GM13976 (cell line): ENCODE results near the gene COBL.

Experiments
- DNase-seq: peaks from one replicate; pipeline ENCODE4 v3.0.0; 2012; ENCODE audit warnings: low spot score
- CTCF ChIP-seq: IDR thresholded peaks from 2 replicates; pipeline ENCODE4 v1.5.1; 2012; ENCODE audit warnings: borderline replicate concordance, mild to moderate bottlenecking; ENCODE audit not compliant: insufficient read depth; ENCODE audit errors: extremely low read depth, missing control alignments, control extremely low read depth
- in situ Hi-C: fragments of 300-500 bp; cut with MboI; formaldehyde crosslinking; loops from one replicate; pipeline ENCODE4 v1.12.0; 2022; ENCODE audit warnings: low sequenced_read_pairs, mixed read lengths, inconsistent platforms; ENCODE audit not compliant: unreplicated experiment

The COBL gene

GRCh38 chr7:51045319-51046102 lies 271.1 kb downstream of the COBL start:
- TF ChIP-seq CTCF, result no peak
- no peak for DNase-seq
- in situ Hi-C loops, result no loop called here

- in situ Hi-C loops, result no loop called here
- TF ChIP-seq CTCF, result no peak
- DNase-seq, result no peak
Measured at GRCh38 chr7:51043461-51043860, 273.1 kb downstream of the COBL start.

GRCh38 chr7:51040787-51041186 lies 275.8 kb downstream of the COBL start:
- no peak for TF ChIP-seq CTCF
- in situ Hi-C loops, result no loop called here
- DNase-seq, result no peak

GRCh38 chr7:51038573-51038972 lies 278.0 kb downstream of the COBL start:
- DNase-seq, result no peak
- in situ Hi-C loops, result no loop called here
- TF ChIP-seq CTCF, result no peak

GRCh38 chr7:51035716-51036115 lies 280.9 kb downstream of the COBL start:
- no peak for DNase-seq
- no peak for TF ChIP-seq CTCF
- in situ Hi-C loops, result no loop called here

- TF ChIP-seq CTCF, result no peak
Measured at GRCh38 chr7:51034521-51035264, 281.9 kb downstream of the COBL start.

More at GRCh38 chr7:51034521-51035264, 281.9 kb downstream of the COBL start:
- in situ Hi-C loops, result no loop called here
- no peak for DNase-seq
